D341Med (cell line): Measurements from ENCODE around the gene SLC44A3.

Experiments
- DNase-seq: peaks from one replicate; pipeline ENCODE4 v3.0.0; 2012; ENCODE audit warnings: low spot score

Gene SLC44A3

GRCh38 chr1:94873520-94874351, 53.6 kb downstream of the SLC44A3 start:
- peak; percentile 72 for DNase-seq

GRCh38 chr1:94874423-94874822, 54.3 kb downstream of the SLC44A3 start:
- no peak for DNase-seq

GRCh38 chr1:94875794-94876193, 55.6 kb downstream of the SLC44A3 start:
- no peak for DNase-seq

- no peak for DNase-seq
These were observed 56.2 kb downstream of the SLC44A3 start for GRCh38 chr1:94876362-94876761.

GRCh38 chr1:94878329-94878728, 58.2 kb downstream of the SLC44A3 start:
- DNase-seq: no peak

GRCh38 chr1:94883691-94884090, 63.5 kb downstream of the SLC44A3 start:
- no peak for DNase-seq

GRCh38 chr1:94884106-94884505, 63.9 kb downstream of the SLC44A3 start:
- DNase-seq: no peak

- no peak for DNase-seq
These were observed 64.3 kb downstream of the SLC44A3 start for GRCh38 chr1:94884507-94884906.

GRCh38 chr1:94886361-94886760, 66.2 kb downstream of the SLC44A3 start:
- DNase-seq: no peak

- DNase-seq: no peak
These were observed 66.9 kb downstream of the SLC44A3 start for GRCh38 chr1:94887106-94887505.

- no peak for DNase-seq
These were observed 67.5 kb downstream of the SLC44A3 start for GRCh38 chr1:94887603-94888171.

GRCh38 chr1:94888201-94888600, 68.0 kb downstream of the SLC44A3 start:
- no peak for DNase-seq

GRCh38 chr1:94892604-94893254, 72.6 kb downstream of the SLC44A3 start:
- DNase-seq: no peak

- DNase-seq: no peak
These were observed 74.5 kb downstream of the SLC44A3 start for GRCh38 chr1:94894630-94895029.

GRCh38 chr1:94895518-94895917, 75.4 kb downstream of the SLC44A3 start:
- DNase-seq: no peak

- DNase-seq: no peak
These were observed 78.6 kb downstream of the SLC44A3 start for GRCh38 chr1:94898491-94899385.

GRCh38 chr1:94899756-94900155, 79.6 kb downstream of the SLC44A3 start:
- DNase-seq: no peak

- no peak for DNase-seq
These were observed 81.7 kb downstream of the SLC44A3 start for GRCh38 chr1:94901841-94902240.

- DNase-seq: no peak
These were observed 83.3 kb downstream of the SLC44A3 start for GRCh38 chr1:94903280-94904009.

- no peak for DNase-seq
These were observed 85.0 kb downstream of the SLC44A3 start for GRCh38 chr1:94905207-94905606.

- DNase-seq: no peak
These were observed 86.2 kb downstream of the SLC44A3 start for GRCh38 chr1:94906382-94906781.

- DNase-seq: no peak
These were observed 87.0 kb downstream of the SLC44A3 start for GRCh38 chr1:94907136-94907535.
